HG02763 (cell line): ENCODE measurements around the gene PIEZO2.

Source experiments
- ATAC-seq: cut with Tn5 transposase; IDR thresholded peaks from one replicate; pipeline ENCODE4 v1.9.1; 2021; ENCODE audit warnings: mild to moderate bottlenecking, moderate library complexity; ENCODE audit not compliant: unreplicated experiment

Gene PIEZO2

DNA sequence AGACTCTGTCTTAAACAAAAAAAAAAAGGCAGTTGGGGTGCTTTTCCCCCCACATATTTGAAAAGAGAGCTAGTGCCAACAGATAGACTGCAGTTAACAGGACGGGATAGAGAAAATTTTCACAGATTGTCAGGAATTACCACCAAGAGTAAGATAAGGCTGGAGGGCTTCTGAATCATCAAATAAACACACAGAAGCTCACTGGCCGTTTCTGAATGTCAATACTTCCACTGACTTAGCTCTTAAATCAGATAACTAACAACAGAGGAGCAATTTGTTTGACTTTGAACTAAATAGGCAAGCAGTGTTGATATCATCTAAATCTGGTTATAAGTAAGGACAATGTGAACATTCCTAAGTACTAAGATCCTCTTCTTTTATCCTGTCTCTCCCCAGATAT is 34.7 kb downstream of the PIEZO2 start:
- ATAC-seq: no peak

DNA sequence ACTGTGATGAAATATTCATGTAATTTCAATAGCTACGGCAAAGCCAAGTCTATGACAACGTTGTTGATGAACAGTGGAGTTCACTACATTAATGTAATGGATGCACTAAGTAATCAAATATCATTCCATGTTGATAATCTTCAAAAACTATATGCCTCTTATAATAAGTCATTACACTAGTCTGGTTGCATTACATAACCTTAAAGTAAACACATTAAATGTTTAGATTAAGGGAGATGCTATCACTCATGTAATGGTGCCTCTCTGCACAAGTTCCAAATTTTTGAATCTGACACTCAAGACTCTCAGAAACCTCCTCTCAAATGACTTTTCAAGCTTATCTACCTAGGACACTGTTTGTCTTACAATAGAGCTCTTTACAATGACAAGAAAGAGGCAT is 35.4 kb downstream of the PIEZO2 start:
- no peak for ATAC-seq

DNA sequence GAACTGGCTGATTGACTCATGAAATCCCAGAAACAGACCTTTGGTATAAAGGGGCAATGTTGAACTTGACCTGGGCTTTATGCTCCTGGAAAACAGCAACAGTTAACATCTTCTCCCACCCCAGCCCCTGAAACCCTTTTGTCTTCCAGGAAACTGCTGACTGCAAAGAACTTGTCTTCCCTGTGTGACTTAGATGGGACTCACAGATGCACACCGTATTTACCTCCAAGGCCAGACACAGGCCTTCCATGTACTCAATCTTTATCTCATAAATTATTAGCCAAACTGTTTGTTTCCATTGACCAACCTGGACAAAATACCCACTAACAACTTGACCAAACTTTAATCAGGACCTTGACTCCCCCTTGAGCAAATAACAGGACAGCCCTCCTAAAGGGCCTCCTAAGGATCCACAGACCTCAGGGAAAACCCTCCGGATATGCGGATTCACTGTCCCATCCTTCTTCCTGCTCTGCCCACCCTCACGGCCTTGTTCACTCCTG is 36.3 kb downstream of the PIEZO2 start:
- ATAC-seq: no peak

DNA sequence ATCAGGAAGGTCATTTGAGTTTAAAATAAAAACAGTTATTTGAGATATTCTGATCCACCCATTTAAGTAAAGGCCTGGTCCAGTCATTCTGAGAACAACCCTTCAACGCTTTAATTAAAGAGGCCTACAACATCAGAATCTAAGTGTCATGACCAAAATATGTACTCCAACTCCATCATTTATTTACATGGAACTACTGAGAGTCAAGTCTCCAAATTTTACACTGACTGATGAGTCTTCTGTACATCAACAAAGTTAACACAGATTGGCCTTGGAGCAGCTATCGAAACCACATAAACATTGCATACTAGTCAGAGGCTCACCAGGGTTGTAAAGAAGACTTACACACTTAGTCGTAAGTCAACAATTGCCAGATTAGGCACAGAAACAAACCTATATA is 37.1 kb downstream of the PIEZO2 start:
- ATAC-seq: no peak

DNA sequence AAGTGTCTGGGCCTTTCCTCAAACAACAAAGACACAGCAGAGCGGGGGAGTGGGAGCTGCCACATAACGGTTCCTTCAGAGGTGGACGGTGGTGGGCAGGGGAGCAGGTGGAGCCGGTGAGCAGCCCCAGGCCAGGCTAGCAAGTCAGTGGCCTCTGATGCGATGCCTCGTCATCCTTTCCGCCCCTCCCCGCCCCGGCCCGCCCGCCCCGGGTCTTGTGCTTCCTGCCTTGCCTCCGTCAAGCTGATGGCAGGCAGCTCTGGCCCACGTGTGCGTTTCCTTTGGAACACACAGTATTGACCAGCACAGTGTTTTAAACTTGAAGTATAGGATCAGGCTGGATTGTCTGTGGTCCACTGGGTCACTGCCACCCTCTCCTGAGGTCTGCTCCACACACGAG is 38.9 kb downstream of the PIEZO2 start:
- ATAC-seq: no peak

DNA sequence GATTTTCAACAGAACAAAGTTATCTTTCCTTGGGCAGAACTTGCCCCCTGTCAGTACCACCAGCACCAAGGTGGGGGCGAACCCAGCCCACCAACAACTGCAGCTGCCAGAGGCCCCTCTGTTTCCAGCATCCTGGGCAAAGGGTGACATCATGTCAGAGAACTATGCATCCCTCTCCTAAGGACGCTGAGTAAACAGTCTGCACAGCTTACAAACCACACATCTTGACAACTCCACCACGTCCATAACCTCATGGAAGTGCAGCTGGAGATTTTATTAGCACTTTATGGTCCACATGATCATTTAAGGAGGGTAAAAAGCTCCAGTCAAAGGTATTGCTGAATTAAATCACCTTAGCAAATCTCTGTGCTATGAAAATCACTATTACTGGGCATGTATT is 40.4 kb downstream of the PIEZO2 start:
- ATAC-seq: no peak

DNA sequence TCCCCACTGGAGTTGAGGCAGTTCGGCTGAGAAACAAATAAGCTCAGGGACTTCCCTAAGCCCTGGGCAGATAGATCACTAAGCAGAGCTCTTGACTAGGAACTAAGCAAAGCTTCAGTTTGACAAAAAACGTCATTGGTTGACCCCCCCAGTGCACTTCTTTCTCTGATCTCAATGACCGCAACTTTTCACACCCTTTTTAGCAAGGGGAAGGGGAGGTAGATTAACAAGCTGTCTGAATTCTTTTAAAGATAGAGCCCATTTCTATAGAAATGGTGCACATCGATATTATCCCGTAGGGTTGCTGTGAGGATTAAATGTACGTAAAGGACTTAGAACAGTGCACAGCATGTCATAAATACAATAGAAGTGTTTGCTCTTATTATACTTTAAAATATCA is 42.5 kb downstream of the PIEZO2 start:
- no peak for ATAC-seq

DNA sequence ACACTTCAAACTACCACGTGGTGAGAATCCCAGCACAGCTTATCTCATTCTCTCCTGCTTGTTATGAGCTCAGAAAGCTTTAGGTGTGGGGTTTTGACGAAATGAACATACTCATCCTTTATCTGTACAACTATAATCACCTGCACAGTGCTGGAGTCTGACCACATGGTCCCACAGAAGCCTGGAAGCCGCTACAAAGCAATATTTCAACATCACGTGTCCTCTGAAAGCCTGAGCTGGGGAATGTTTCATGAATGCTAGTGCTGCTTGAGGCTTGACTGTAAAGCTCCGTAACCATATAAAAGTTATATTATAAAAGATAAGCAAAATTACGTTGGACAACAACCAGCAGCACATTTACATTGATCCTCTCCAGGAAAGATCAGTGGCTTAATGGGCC is 43.9 kb downstream of the PIEZO2 start:
- ATAC-seq: no peak

DNA sequence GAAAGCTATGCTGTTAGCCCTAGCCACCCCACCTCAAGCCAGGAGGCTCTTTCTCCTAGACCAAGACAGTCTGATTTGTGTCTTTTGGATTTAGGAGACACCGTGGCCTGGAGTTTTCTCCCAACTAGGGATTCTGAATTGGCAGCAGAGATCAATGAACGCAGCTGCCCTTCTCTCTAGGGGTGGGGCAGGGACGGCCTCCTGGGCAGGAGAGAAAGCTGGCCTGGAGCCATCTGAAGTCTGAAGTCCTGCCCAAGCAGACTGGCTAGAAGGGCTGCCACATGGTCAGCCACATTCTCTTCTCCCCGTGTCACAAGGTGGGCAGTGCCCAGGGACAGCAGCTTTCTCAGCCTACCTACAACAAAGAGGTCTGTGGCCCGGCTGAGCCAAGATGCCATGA is 45.1 kb downstream of the PIEZO2 start:
- ATAC-seq: no peak

DNA sequence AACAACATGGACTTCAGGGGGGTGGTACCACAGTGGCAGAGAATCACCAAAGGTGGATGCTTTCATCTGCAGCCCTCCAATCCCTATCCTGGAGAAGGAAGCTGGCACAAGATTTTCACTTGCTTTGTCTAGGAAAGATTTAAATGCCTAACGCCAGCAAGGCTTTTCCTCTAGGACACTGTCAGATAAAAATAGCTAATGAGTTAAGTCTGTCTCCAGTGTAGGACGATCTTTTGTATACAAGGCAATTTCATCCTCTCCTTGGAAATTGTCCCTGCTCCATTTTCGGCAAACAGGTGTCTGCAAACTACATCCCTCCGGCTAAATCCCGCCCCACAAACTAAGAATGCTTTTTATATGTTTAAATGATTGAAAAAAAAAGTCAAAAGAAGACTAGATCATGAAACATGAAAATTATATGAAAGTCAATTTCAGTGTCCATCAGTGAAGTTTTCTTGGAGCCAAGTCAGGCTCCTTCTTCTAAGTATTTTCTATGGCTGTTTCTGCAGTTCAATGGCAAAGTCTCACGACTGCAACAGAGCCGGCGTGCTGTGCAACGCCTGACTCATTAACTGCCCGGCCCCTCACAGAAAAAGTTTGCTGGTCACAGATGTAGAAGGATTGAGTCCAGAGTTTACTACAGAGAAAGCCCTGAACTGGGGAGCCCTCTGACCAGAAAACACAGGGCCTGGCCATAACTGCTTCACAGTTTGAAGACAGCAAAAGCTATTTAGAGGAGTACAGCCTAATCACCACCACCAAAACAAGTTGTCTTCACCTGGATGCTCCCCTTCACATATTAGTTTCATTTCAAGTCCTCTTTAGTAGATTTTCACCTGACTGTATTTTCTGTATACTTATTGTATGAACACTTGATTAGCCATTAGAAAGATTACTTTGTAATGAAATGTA is 52.3 kb downstream of the PIEZO2 start:
- ATAC-seq: no peak

DNA sequence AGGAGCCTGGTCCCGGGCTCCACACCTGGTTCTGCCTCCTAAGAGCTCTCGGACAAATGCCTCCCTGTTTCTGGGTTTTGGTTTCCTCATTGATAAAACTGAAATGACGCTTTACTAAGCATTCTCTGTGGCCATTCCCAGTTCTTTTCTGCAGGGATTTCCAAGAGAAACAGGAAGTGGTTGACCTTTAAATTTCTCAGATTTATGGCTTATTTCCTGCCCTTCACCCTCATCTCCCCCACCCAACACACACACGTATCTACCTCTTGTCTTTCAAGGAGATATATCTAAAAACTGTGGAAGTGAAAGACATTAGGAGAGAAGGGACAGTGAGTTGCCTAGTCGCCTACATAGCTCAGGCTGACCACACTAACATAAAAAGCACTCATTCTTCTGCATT is 53.0 kb downstream of the PIEZO2 start:
- no peak for ATAC-seq

DNA sequence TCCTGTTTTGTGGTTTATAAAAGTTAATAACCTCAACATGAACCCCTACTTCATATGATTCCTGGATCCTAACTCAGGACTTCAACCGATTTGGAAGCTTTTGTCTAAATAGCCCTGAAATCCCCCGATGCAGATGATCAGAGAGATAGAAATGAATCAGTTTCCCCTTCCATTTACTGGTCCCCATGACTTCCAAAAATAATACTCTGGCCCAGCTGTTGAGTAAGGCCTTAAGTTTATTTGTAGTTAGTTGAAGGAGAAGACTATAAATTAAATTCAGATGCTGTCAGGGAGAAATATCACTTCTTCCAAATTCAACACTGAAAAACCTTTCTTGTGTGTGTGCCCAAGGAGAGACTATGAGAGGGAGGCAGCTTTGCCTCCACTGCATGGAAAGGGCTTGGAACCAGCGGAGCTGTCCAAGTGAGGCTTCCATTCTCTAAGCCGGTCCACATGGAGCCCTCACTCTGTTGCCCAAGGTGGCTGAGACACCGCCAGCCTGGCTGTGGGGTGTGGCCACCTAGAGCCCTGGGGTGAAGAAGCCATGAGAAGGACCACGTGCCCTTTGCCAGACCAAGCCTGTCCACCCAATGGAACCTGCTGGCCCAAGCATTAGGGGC is 53.6 kb downstream of the PIEZO2 start:
- ATAC-seq: no peak

DNA sequence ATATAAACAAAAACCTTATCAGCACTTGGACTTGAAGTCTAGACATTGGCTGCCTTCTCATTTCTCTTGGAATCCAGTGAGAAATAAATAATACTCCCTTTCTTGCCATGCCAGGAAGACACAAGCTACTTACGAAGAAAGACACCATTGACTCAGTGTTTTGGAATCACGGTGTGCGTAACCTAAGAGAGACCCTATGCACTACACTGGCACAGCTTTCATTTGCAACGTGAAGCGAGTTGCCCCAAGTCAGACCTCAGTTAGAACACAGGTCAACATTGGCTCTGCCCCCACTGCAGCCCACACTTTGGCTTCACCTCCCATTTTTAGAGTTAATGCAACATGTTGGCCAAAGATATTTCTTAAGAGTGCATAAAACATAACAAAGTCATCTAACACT is 54.2 kb downstream of the PIEZO2 start:
- no peak for ATAC-seq

DNA sequence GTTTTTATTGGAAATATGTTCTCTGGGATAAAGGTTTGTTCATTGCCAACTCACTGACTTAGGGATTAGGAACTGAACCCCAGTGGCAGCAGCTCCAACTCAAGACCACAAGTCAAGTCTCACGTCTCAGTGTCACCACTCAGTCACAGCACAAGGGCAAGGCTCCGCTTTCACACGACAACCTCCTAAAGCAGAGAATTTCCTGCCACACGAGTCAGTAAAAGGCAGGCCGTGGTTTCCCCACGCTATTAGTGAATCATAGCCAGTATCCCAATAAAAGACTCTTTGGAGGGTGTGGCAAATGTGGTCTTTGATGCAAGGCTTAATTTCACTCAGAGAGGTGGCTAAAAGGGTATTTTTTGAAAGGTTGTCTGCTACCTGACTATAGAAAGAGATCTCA is 57.6 kb downstream of the PIEZO2 start:
- ATAC-seq: no peak

DNA sequence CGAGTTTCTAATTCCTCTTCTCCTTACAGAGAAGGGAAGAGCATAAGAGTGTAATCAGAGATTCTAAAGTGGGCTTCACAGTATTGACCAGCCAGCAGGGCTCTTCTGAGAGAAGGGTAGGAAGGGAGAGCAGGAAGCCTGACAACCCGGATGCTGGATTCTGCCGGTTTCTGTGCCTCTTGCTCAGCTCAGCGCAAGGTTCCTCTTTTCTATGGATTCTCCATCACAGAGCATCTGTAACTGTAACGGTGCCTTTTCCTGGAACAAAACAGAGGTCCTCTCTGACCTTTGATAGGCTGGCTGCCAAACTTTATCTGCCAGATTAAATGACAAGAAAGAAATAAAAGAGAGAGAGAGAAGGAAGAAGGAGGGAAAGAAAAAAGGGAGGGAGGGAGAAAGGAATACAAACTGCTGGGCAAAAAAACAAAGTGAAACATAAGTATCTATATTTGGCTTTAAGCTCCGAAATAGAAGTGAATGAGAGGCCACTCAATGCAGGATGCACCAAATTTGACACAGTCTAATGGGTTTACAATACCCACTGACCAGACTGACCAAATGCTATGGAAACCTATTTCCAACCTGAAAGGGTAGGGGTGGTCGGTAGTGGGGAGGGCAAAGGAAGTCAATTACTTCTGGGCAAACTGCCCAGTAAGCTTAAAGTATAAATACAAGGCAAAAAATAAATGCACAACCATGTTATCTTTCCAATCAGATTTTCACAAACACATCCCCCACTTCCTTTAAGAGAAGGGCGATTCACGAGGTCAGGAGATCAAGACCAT is 59.2 kb downstream of the PIEZO2 start:
- no peak for ATAC-seq

DNA sequence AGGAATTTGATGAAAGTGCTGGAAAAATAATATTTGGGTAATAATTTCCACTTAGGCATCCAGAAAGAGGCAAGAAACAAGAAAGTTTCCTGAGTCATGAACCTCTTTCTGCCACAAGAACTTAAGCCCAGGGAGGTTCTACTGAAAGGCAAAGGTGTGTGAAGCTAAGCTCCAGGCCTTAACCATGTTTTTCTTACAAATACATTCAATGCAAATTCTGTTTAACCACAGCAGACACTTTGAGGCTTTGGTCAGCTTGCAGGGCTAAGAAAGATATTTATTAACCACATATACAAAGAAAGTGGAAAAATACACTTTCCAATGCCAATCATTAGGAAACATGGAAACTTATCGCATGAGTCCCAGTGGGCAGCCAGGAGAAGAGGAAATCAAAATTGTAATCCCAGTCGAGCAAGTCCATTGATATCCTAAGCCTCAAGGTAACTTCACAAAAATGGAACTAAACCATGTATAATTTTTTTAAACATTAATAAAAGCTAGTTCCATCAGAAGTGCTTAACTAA is 68.3 kb downstream of the PIEZO2 start:
- ATAC-seq: no peak

DNA sequence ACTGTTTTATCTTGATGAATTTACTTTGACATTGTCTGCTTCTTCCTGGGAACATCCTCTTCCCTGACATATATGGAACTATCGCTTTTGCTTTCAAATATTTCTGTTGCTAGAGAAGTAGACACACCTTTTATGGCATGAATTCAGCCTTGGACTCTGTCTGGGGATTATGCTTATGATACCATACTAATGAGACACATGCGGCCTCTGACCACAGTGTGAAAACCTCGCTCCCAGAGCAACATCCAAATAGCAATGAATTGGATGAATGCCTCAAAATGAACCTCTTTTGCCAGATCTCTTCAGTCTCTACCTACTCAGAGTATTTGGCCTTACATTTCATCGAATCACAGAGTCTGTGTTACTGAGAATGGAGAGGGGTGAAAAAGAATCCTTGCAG is 70.9 kb downstream of the PIEZO2 start:
- no peak for ATAC-seq

DNA sequence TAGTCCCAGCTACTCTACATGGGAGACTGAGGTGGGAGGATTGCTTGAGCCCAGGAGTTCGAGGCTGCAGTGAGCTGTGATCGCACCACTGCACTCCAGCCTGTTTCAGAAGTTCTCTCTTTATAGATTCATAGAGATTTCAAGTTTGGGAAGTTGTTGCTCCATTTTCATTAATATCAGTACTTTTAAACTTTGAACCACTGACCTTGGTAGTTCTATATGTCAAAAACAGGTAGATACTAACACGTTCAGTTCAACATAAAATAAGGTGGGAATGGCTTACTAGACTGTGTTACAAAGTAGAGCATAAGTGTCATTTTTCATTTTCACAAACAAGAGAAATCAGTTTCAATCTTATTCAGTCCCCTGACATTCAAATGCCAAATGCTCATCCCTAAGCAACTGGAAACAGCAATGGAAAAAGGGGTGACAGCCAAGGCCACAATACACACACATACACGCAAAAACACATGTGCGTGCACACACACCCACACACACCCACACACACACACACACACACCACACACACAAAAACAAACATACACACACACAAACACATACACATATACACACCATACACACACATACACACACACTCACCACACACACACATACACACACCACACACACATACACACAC is 71.7 kb downstream of the PIEZO2 start:
- ATAC-seq: no peak

DNA sequence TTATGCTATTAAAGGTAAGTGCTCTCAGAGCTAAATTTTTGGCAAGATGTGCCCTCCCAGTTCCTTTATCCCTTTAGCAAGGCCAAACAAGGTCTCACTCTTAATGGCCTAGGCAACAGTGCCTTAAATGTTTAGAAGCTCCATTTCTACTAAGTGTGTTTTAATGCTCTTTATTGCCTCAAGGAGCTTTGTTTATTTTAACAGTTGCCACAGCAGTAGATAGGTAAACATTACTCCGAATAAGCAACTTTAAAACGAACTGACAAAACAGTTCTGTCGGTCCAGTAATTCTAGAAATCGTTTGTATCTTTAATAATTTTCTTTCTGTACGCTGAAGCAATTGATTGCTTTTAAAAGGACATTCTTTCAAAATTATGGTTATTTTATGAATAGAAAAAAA is 74.5 kb downstream of the PIEZO2 start:
- ATAC-seq: no peak

DNA sequence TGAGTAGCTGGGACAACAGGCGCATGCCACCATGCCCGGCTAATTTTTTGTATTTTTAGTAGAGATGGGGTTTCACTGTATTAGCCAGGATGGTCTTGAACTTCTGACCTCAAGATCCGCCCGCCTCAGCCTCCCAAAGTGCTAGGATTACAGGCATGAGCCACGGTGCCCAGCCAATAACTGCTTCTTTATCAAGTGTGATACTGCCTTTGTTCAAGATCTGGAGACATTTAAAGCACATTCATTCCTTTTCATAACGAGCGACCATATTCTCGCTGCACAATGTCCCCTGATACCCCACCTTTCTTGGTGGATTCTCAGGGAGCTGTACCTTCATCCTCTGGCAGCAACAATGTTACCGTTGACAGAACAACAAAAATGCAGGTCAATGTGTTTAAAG is 75.4 kb downstream of the PIEZO2 start:
- no peak for ATAC-seq

DNA sequence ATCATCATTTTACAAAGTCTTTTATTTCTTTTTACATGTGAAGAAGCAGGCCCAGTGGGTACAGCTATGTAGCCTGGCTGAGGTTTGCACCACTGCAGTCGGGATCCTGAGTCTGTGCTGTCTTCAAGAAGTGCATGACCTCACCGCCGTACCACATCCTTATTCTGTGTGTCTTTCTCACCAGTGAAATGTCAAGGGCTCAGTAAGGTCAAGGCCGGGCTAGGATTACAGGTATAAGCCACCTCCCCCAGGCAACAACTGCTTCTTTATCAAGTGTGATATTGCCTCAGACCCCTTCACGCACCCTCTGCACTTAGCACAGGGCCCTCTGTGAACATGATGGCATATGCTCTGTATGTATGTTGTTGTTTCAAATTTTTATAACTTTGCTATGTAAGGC is 76.7 kb downstream of the PIEZO2 start:
- ATAC-seq: no peak
